Gastroesophageal sphincter (tissue), 4 donors: ENCODE measurements around the gene DOCK4. TPM values are rescaled to one million over a fixed set of nuclear protein-coding genes. Genes with fewer than 3 reads are reported as not detected.

Source experiments
- ATAC-seq: fragments of 150-250 bp; one replicate; pipeline ENCODE4 v1.9.1; 2016; ENCODE audit warnings: mild to moderate bottlenecking, moderate library complexity
- H3K27ac ChIP-seq, 4 donors: fragments of 200-600 bp; sonication (generic) in 3 of 4; 1 replicate in 3 of 4; 2 replicates in 1 of 4; pipeline ENCODE4 v1.5.1; 2016 to 2019
- H3K27me3 ChIP-seq: fragments of 200-600 bp; sonication (generic); one replicate; pipeline ENCODE4 v1.5.1; 2019
- H3K36me3 ChIP-seq, 2 donors: fragments of 200-600 bp; sonication (generic); one replicate each; pipeline ENCODE4 v1.5.1; 2019; ENCODE audit warnings: control low read depth in 1 of 2
- H3K4me1 ChIP-seq, 3 donors: fragments of 200-600 bp; sonication (generic); 1 replicate in 2 of 3; 2 replicates in 1 of 3; pipeline ENCODE4 v1.5.1; 2016 to 2019; ENCODE audit warnings: control low read depth in 2 of 3
- H3K4me3 ChIP-seq, 2 donors: fragments of 200-600 bp; sonication (generic); one replicate each; pipeline ENCODE4 v1.5.1; 2019; ENCODE audit warnings: mild to moderate bottlenecking in 1 of 2, moderate library complexity in 1 of 2
- H3K9me3 ChIP-seq, 3 donors: fragments of 200-600 bp; sonication (generic); one replicate each; pipeline ENCODE4 v1.5.1; 2017 to 2019; ENCODE audit warnings: control low read depth in 2 of 3
- CTCF ChIP-seq, 4 experiments: fragments of 200-600 bp in 2 of 4; fragments of 450-650 bp in 2 of 4; sonication (generic) in 1 of 4; IDR thresholded peaks; one replicate each; pipeline ENCODE4 v1.5.1; 2017 to 2019; ENCODE audit warnings: antibody characterized with exemption in 4 of 4, mild to moderate bottlenecking in 2 of 4, moderate library complexity in 2 of 4
- EP300 ChIP-seq: sonication (generic); formaldehyde crosslinking; IDR thresholded peaks from one replicate; pipeline ENCODE4 v1.6.1; 2017; ENCODE audit warnings: antibody characterized with exemption, mild to moderate bottlenecking
- POLR2A ChIP-seq, 2 donors: fragments of 450-650 bp; IDR thresholded peaks; one replicate each; pipeline ENCODE4 v1.6.1; 2017; ENCODE audit warnings: antibody characterized with exemption in 2 of 2, mild to moderate bottlenecking in 2 of 2, moderate library complexity in 1 of 2
- POLR2AphosphoS5 ChIP-seq: sonication (generic); formaldehyde crosslinking; IDR thresholded peaks from one replicate; pipeline ENCODE4 v1.6.1; 2017; ENCODE audit warnings: antibody characterized with exemption
- WGBS, 2 donors: methylation state at CpG; one replicate each; pipeline ENCODE4 v1.1.5; 2018; ENCODE audit warnings: low coverage in 1 of 2; 5-methylcytosine and 5-hydroxymethylcytosine counted together
- total RNA-seq, 4 donors: library from RNA; depleted of rRNA; stranded (reverse); fragments of >200 nt; gene quantifications; one replicate each; pipeline ENCODE4 v1.1.0, GENCODE V29; 2016

Gene DOCK4
- total RNA-seq, 4 donors from 2014 or later, result 14.0 to 34.1 (median 24.2) TPM

DNA sequence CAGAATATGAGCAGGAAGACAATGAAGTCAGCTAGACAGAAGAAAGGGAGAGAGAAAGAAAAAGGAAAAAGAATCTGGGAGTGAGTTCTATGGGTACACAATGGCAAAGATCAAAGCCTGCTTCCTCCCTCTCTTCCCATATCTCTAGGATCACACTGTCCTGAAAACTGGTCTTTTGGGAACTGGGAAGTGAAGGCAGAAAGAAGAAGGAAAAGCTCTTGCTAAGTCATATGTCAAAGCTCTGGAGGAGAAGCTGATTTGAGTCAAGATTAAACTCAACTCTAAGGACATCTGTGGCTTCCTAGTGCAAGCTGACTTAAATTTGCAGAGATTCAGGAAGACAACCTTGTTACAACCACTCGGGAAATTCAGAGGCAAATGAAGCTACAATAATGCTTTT is 147.5 kb downstream of the DOCK4 start:
- WGBS, 2 donors, result 64 to 100% methylated on average over 1 of the region's 1 CpG
- no peak overlapping the region for H3K4me3 ChIP-seq

GRCh38 chr7:112056409-112056808 is 149.8 kb downstream of the DOCK4 start:
- Histone ChIP-seq H3K9me3 (no peaks in the 10 kb centered on the region), H3K27ac (no peak overlapping the region), H3K36me3 (no peaks in the 10 kb centered on the region), H3K27me3 (no peaks in the 10 kb centered on the region), H3K4me1 (peaks cover 4 to 19% (median 13%) of the 10 kb centered on the region in 3 donors), H3K4me3 (no peak overlapping the region)
- TF ChIP-seq EP300 (no peak), POLR2AphosphoS5 (no peak), CTCF (IDR thresholded peaks at IDR 0.05) (no peak), POLR2A (IDR thresholded peaks at IDR 0.05) (no peak)
- no peak for ATAC-seq
- 55 to 62% methylated on average over 2 of the region's 2 CpGs for WGBS, 2 donors

More for the DNA sequence above, 147.5 kb downstream of the DOCK4 start:
- no peak for ATAC-seq
- Histone ChIP-seq H3K27me3 (no peaks in the 10 kb centered on the region), H3K9me3 (no peaks in the 10 kb centered on the region), H3K27ac (no peak overlapping the region), H3K4me1 (peaks cover 4 to 10% (median 9%) of the 10 kb centered on the region in 3 donors), H3K36me3 (no peaks in the 10 kb centered on the region)
- TF ChIP-seq EP300, result no peak

GRCh38 chr7:112053737-112054069 is 152.5 kb downstream of the DOCK4 start:
- 94 to 100% methylated on average over 2 to 5 of the region's 5 CpGs for WGBS, 2 donors
- no peak for ATAC-seq
- peaks cover 0 to 11% (median 3%) of the 10 kb centered on the region in 3 donors for H3K4me1 ChIP-seq
- H3K36me3 ChIP-seq, result no peaks in the 10 kb centered on the region
- H3K4me3 ChIP-seq, result no peak overlapping the region
- no peaks in the 10 kb centered on the region for H3K9me3 ChIP-seq
- no peaks in the 10 kb centered on the region for H3K27me3 ChIP-seq
- TF ChIP-seq POLR2A (IDR thresholded peaks at IDR 0.05) (no peak), POLR2AphosphoS5 (no peak), EP300 (no peak), CTCF (IDR thresholded peaks at IDR 0.05) (no peak)
- no peak overlapping the region for H3K27ac ChIP-seq

- no peak overlapping the region for H3K4me3 ChIP-seq
- no peak for TF ChIP-seq EP300
- no peak for ATAC-seq
- peaks cover 0 to 11% (median 3%) of the 10 kb centered on the region in 3 donors for H3K4me1 ChIP-seq
- H3K36me3 ChIP-seq, result no peaks in the 10 kb centered on the region
- H3K9me3 ChIP-seq, result no peaks in the 10 kb centered on the region
- H3K27ac ChIP-seq, result no peak overlapping the region
- WGBS, 2 donors, result 100% methylated on average over 1 of the region's 1 CpG
- no peaks in the 10 kb centered on the region for H3K27me3 ChIP-seq
Measured at GRCh38 chr7:112052993-112053736, 153.0 kb downstream of the DOCK4 start.

DNA sequence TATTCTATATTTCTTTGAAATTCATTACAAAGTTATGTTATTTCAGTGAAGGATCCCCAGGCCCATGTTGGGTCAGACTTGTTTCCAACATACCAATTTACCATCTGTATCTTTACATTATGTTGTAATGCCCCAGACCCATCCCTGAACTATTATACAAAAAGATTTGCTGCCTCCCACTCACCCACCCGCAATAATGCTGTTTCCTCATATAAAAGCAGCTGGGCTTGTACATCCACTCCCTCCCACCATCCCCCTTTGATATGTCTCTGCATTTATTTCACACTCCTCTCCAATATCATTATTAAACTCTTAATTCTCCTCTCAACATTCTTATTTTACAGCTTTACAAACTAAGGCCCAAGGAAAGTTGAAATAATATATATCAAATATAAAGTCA is 153.7 kb downstream of the DOCK4 start:
- Histone ChIP-seq H3K4me1 (peaks cover 0 to 11% (median 3%) of the 10 kb centered on the region in 3 donors), H3K27me3 (no peaks in the 10 kb centered on the region), H3K4me3 (no peak overlapping the region), H3K27ac (no peak overlapping the region), H3K9me3 (peaks cover 0 to 6% (median 0%) of the 10 kb centered on the region in 3 donors), H3K36me3 (no peaks in the 10 kb centered on the region)
- ATAC-seq, result no peak
- WGBS, 2 donors, result 43 to 73% methylated on average over 1 of the region's 1 CpG
- no peak for TF ChIP-seq POLR2A (IDR thresholded peaks at IDR 0.05)
- TF ChIP-seq EP300, result no peak
- no peak for TF ChIP-seq CTCF (IDR thresholded peaks at IDR 0.05)
- TF ChIP-seq POLR2AphosphoS5, result no peak

DNA sequence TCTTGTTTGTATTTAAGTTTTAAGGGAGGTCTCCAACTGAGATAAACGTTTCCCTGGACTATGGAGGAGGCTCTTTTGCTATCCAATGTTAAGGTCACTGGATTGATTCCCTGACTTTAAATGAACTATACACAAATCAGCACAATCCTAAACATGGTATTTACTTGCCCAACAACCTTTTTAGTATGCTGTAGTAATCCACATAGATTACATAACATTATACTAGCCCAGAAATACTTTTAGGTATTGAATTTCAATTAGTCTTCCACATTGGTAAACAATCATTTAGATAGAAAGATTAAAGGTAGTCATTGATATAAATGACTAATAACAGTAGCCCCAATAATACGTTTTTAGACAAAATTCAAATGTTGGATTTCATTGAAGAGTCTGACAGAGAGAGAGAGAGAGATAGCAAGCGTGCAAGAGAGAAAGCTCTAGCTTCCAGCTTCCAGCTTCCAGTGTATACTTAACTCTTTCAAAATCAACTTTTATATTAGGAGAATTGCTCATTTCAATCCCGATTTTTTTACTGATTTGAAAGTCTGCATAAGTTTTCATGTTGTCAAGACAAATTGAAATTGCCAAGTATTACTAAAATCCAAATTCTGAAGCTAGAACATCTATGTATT is 155.8 kb downstream of the DOCK4 start:
- TF ChIP-seq EP300, result no peak
- Histone ChIP-seq H3K4me1 (peaks cover 0 to 11% (median 3%) of the 10 kb centered on the region in 3 donors), H3K4me3 (no peak overlapping the region), H3K27me3 (no peaks in the 10 kb centered on the region), H3K27ac (no peak overlapping the region), H3K9me3 (peaks cover 0 to 7% (median 0%) of the 10 kb centered on the region in 3 donors), H3K36me3 (no peaks in the 10 kb centered on the region)
- 27 to 48% methylated on average over 4 of the region's 4 CpGs for WGBS, 2 donors
- ATAC-seq, result no peak
